Fibroblast of the aortic adventitia (primary cell): ENCODE measurements around the gene PWWP2B. TPM values are rescaled to one million over a fixed set of nuclear protein-coding genes. Genes with fewer than 3 reads are reported as not detected.
"Not testable (repeated sequence)": the region's sequence is repeated elsewhere in the genome, so short reads cannot be mapped to it uniquely, and the experiment has no call there.

Experiments
- DNase-seq: peaks from one replicate; pipeline ENCODE4 v3.0.0-alpha.2; 2010; ENCODE audit warnings: low read depth
- H3K4me3 ChIP-seq: 2 replicates; pipeline ENCODE4 v1.5.1; 2011; ENCODE audit warnings: low read depth, mild to moderate bottlenecking, control low read depth, low read length, moderate library complexity
- CTCF ChIP-seq: IDR thresholded peaks from 2 replicates; pipeline ENCODE4 v1.5.1; 2011; ENCODE audit warnings: mild to moderate bottlenecking, low read length, control low read depth, inconsistent platforms; ENCODE audit not compliant: insufficient read depth
- total RNA-seq: library from RNA; depleted of rRNA; stranded (reverse); fragments of >200 nt; gene quantifications from 2 replicates; pipeline ENCODE4 v1.2.3, GENCODE V29; 2012; ENCODE audit warnings: low replicate concordance

PWWP2B gene
- total RNA-seq, 1 donor = 7.2 TPM

- H3K4me3 ChIP-seq = no peak overlapping the region
- no peak for DNase-seq
- TF ChIP-seq CTCF = no peak
Observed at GRCh38 chr10:132385721-132386418, 11.1 kb upstream of the PWWP2B start.

- no peak for DNase-seq
- H3K4me3 ChIP-seq = no peak overlapping the region
- TF ChIP-seq CTCF = no peak
Observed at GRCh38 chr10:132386419-132386831, 10.6 kb upstream of the PWWP2B start.

- DNase-seq, H3K4me3 ChIP-seq: not testable (repeated sequence)
Observed at GRCh38 chr10:132386896-132387295, 10.1 kb upstream of the PWWP2B start.

GRCh38 chr10:132387764-132388210 is 9.2 kb upstream of the PWWP2B start:
- TF ChIP-seq CTCF = peak; percentile 72
- no peak overlapping the region for H3K4me3 ChIP-seq
- peak; percentile 38 for DNase-seq

GRCh38 chr10:132388891-132389432 is 8.0 kb upstream of the PWWP2B start:
- no peak for TF ChIP-seq CTCF
- DNase-seq = no peak
- no peak overlapping the region for H3K4me3 ChIP-seq

- TF ChIP-seq CTCF = no peak
- H3K4me3 ChIP-seq = no peak overlapping the region
- no peak for DNase-seq
Observed at GRCh38 chr10:132389433-132390169, 7.4 kb upstream of the PWWP2B start.

- TF ChIP-seq CTCF = no peak
- DNase-seq = peak; percentile 65
- H3K4me3 ChIP-seq = no peak overlapping the region
Observed at GRCh38 chr10:132390170-132390920, 6.7 kb upstream of the PWWP2B start.
